Left lung (tissue), 10 donors: ENCODE data around the gene CFAP299. TPM values are rescaled to one million over a fixed set of nuclear protein-coding genes. Genes with fewer than 3 reads are reported as not detected.
A peak's percentile ranks its signal among the peaks of the same experiment; 100 is the strongest.

Source experiments
- ATAC-seq: fragments of 200-7000 bp; cut with Tn5 transposase; one replicate; pipeline ENCODE4 v1.9.1; 2020; ENCODE audit warnings: moderate library complexity
- DNase-seq, 4 donors: peaks; one replicate each; pipeline ENCODE4 v3.0.0-alpha.2; 2013 to 2020
- H3K27ac ChIP-seq, 2 donors: fragments of 200-600 bp; sonication (generic) in 1 of 2; one replicate each; pipeline versions ENCODE4 v1.5.0 to v1.8.0; 2020 to 2021
- H3K27me3 ChIP-seq, 2 donors: fragments of 200-600 bp; sonication (generic) in 1 of 2; one replicate each; pipeline versions ENCODE4 v1.5.0 to v1.8.0; 2020 to 2021
- H3K36me3 ChIP-seq, 2 donors: fragments of 200-600 bp; sonication (generic) in 1 of 2; one replicate each; pipeline versions ENCODE4 v1.5.0 to v1.8.0; 2020 to 2021
- H3K4me1 ChIP-seq, 2 donors: fragments of 200-600 bp; one replicate each; pipeline ENCODE4 v1.8.0; 2021
- H3K4me3 ChIP-seq, 2 donors: fragments of 200-600 bp; sonication (generic) in 1 of 2; one replicate each; pipeline versions ENCODE4 v1.5.0 to v1.8.0; 2020 to 2021; ENCODE audit warnings: mild to moderate bottlenecking in 1 of 2
- H3K9me3 ChIP-seq, 2 donors: fragments of 200-600 bp; sonication (generic) in 1 of 2; one replicate each; pipeline versions ENCODE4 v1.5.0 to v1.8.0; 2020 to 2021
- intact Hi-C, 2 donors: fragments of 100-400 bp; cut with DNase I; formaldehyde crosslinking; loops; one replicate each; pipeline versions ENCODE4 v1.11.2 to v1.14.2; 2022
- polyA plus RNA-seq, 6 donors: library from polyadenylated mRNA; unstranded; fragments of 120-200 nt; gene quantifications; one replicate each; pipeline ENCODE4 v1.2.1, GENCODE V29; 2013; ENCODE audit not compliant: insufficient read length in 6 of 6
- total RNA-seq, 2 donors: library from RNA; stranded (reverse); fragmentation: NEBNext Ultra II Directional; extraction: Animal tissue kit (Norgen Biotek cat#: 25700); gene quantifications; one replicate each; pipeline ENCODE4 v1.2.1, GENCODE V29; 2021
- TF ChIP-seq, protein P1 (sequence below), 2 donors: fragments of 200-600 bp; sonication (generic) in 1 of 2; IDR thresholded peaks; one replicate each; pipeline versions ENCODE4 v1.5.0 to v1.8.0; 2021; ENCODE audit warnings: antibody characterized with exemption in 2 of 2
- donor health status: DM: no; HTN: yes; CAD: no.
- donor health status: DM: no; HTN: no; CAD: no.

Gene CFAP299
- total and polyA plus RNA-seq, 8 donors: 1.2 to 2.3 (median 1.6) TPM; not detected in 1

DNA sequence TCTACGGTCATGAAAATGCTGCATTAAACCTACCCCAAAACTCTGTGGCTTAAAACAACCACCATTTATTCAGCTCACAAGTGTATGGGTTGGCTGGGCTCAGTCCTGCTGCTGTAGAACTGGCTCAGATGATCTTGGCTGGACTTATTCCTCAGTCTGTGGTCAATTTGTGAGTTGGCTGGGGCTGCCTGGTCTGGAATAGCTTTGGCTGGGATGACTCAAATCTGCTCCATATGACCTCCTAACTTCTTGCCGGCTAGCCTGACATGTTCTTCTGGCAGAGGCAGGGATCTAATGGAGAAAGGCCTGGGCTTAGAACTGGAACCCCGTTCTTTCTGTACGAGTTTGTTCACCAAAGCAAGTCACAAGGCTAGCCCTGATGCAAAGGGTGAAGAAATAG is 71.7 kb downstream of the CFAP299 start:
- peak; percentile 62 for ATAC-seq
- Histone ChIP-seq H3K9me3 (no peaks in the 10 kb centered on the region), H3K36me3 (no peaks in the 10 kb centered on the region), H3K4me1 (no peaks in the 10 kb centered on the region), H3K4me3 (no peak overlapping the region), H3K27ac (no peak overlapping the region), H3K27me3 (no peaks in the 10 kb centered on the region)
- no peak for DNase-seq
- intact Hi-C loops: no loop called here
- TF ChIP-seq, protein P1, sequence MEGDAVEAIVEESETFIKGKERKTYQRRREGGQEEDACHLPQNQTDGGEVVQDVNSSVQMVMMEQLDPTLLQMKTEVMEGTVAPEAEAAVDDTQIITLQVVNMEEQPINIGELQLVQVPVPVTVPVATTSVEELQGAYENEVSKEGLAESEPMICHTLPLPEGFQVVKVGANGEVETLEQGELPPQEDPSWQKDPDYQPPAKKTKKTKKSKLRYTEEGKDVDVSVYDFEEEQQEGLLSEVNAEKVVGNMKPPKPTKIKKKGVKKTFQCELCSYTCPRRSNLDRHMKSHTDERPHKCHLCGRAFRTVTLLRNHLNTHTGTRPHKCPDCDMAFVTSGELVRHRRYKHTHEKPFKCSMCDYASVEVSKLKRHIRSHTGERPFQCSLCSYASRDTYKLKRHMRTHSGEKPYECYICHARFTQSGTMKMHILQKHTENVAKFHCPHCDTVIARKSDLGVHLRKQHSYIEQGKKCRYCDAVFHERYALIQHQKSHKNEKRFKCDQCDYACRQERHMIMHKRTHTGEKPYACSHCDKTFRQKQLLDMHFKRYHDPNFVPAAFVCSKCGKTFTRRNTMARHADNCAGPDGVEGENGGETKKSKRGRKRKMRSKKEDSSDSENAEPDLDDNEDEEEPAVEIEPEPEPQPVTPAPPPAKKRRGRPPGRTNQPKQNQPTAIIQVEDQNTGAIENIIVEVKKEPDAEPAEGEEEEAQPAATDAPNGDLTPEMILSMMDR (IDR thresholded peaks at IDR 0.05): no peak

DNA sequence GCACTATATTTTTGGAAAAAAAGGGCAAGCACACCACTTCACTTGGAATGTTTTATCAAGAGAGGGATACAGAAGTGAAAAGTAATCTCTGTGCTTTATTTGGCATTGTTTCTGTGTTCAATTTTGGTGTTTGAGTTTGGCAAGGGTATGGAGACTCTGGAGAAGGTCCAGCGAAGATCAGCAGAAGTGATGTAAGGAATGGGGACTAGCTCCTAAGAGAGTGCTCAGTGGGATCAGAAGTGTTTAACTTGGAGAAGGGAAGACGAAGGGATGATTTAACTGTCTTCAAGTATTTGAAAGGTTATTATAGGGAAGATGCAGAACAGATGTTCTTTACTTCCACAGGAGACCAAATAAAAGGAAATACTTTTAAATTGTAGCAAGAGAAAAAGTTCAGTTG is 74.3 kb downstream of the CFAP299 start:
- H3K27ac ChIP-seq: no peak overlapping the region

GRCh38 chr4:80412322-80412721 is 76.8 kb downstream of the CFAP299 start:
- Histone ChIP-seq H3K27me3 (no peaks in the 10 kb centered on the region), H3K36me3 (no peaks in the 10 kb centered on the region), H3K4me3 (no peak overlapping the region), H3K27ac (no peak overlapping the region), H3K9me3 (no peaks in the 10 kb centered on the region), H3K4me1 (no peaks in the 10 kb centered on the region)
- DNase-seq (no peak), ATAC-seq (no peak)
- intact Hi-C loops: no loop called here
- TF ChIP-seq, protein P1 (IDR thresholded peaks at IDR 0.05): no peak

More for the DNA sequence above, 74.3 kb downstream of the CFAP299 start:
- no peak overlapping the region for H3K4me3 ChIP-seq
- H3K27me3 ChIP-seq: no peaks in the 10 kb centered on the region
- ATAC-seq: no peak
- intact Hi-C loops: no loop called here
- no peaks in the 10 kb centered on the region for H3K36me3 ChIP-seq
- no peaks in the 10 kb centered on the region for H3K4me1 ChIP-seq
- TF ChIP-seq, protein P1 (IDR thresholded peaks at IDR 0.05): no peak
- H3K9me3 ChIP-seq: no peaks in the 10 kb centered on the region
- DNase-seq: no peak

GRCh38 chr4:80413086-80413485 is 77.6 kb downstream of the CFAP299 start:
- no peak for ATAC-seq

DNA sequence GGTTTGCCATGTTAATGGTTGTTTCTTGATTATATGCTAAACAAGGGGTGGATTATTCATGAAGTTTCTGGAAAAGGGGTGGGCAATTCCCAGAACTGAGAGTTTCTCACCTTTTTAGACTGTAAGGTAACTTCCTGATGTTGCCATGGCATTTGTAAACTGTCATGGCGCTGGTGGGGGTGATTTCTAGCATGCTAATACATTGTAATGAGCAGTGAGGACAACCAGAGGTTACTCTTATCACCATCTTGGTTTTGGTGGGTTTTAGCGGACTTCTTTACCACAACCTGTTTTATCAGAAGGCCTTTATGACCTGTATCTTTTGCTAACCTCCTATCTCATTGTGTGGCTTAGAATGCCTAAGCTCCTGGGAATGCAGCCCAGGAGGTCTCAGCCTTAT is 81.5 kb downstream of the CFAP299 start:
- no peaks in the 10 kb centered on the region for H3K4me1 ChIP-seq
- DNase-seq (no peak), ATAC-seq (no peak)
- H3K4me3 ChIP-seq: no peak overlapping the region
- H3K27ac ChIP-seq: no peak overlapping the region
- H3K27me3 ChIP-seq: no peaks in the 10 kb centered on the region
- no peaks in the 10 kb centered on the region for H3K36me3 ChIP-seq
- H3K9me3 ChIP-seq: no peaks in the 10 kb centered on the region
- TF ChIP-seq, protein P1 (IDR thresholded peaks at IDR 0.05): no peak
- intact Hi-C loops: no loop called here

More at GRCh38 chr4:80413086-80413485, 77.6 kb downstream of the CFAP299 start:
- no peak for DNase-seq
- Histone ChIP-seq H3K36me3 (no peaks in the 10 kb centered on the region), H3K4me1 (no peaks in the 10 kb centered on the region), H3K4me3 (no peak overlapping the region), H3K9me3 (no peaks in the 10 kb centered on the region), H3K27me3 (no peaks in the 10 kb centered on the region), H3K27ac (no peak overlapping the region)
- intact Hi-C loops: no loop called here
- TF ChIP-seq, protein P1 (IDR thresholded peaks at IDR 0.05): no peak
